HG03442 (cell line): ENCODE measurements around the gene INSL3.

Experiments used
- ATAC-seq: cut with Tn5 transposase; IDR thresholded peaks from one replicate; pipeline ENCODE4 v1.9.1; 2021; ENCODE audit warnings: mild to moderate bottlenecking, moderate library complexity; ENCODE audit not compliant: unreplicated experiment

INSL3 gene, protein sequence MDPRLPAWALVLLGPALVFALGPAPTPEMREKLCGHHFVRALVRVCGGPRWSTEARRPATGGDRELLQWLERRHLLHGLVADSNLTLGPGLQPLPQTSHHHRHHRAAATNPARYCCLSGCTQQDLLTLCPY

DNA sequence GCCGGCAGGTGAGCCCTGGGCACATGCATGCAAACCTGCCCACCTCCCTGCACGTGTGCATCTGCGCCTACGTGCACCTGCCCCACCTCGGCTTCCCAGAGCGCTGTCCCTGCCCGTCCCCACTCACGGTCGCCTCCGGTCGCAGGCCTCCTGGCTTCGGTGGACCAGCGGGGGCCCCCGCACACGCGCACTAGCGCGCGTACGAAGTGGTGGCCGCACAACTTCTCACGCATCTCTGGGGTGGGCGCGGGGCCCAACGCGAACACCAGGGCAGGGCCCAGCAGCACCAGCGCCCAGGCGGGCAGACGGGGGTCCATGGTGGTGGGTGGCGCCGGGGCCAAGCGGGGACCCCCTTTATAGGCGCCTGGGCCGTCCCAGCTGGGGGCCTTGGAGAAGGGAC is at the start of gene INSL3:
Gene INSL3, minus strand, starts transcription at position 330 of the 400 bp plus-strand sequence. Its CDS starts 13 bp downstream, at position 317.
- ATAC-seq: no peak

GRCh38 chr19:17869114-17869608 is 47.8 kb upstream of the INSL3 start:
- ATAC-seq: no peak

DNA sequence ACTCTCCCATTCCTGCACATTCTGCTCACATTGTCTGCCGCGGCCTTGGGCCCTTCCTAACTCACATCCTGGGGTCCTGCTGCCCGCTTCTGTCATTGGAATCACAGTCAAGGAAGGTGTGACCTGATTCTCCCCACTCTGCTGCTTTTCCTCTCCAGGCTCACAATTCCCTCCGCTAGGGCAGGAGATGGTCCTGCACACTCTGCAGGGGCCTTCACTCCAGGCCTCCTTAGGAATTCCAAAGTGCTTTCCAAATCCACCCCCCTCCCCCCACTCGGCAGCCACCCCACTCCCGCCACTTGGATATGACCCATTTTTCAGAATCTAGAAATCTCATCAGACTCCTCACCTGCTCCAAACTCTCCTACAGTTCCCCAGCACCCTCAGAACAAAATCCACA is 47.4 kb upstream of the INSL3 start:
- ATAC-seq: no peak

GRCh38 chr19:17866964-17867486 is 45.7 kb upstream of the INSL3 start:
- ATAC-seq: no peak

DNA sequence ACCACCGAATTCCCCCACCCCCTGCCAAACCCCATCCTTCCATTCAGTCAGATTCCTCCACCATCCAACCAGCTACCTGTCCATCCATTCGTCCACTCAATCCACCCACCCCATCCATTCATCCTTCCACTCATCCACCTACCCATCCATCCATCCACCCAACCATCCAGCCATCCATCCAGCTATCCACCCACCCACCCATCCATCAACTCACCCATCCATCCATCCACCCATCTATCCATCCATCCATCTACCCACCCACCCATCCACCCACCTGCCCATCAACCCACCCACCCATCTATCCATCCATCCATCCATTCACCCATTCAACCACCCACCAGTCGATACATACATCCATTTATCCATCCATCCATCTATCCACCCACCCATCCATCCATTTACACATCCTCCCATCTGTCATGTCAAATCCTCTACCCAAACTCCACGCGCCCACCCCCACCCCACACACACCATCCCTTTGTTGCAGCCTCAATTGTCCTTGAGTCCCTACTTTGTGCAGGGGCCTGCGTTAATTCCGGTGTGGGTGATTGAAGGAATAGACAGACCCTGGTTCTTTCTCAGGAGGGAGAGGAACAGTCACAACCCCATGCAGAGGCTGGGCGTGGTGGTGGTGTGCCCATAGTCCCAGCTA is 45.1 kb upstream of the INSL3 start:
- ATAC-seq: no peak

- ATAC-seq: no peak
Measured at GRCh38 chr19:17865364-17866311, 44.3 kb upstream of the INSL3 start.

GRCh38 chr19:17863520-17864182 is 42.3 kb upstream of the INSL3 start:
- ATAC-seq: no peak

- ATAC-seq: no peak
Measured at GRCh38 chr19:17862711-17863519, 41.6 kb upstream of the INSL3 start.

DNA sequence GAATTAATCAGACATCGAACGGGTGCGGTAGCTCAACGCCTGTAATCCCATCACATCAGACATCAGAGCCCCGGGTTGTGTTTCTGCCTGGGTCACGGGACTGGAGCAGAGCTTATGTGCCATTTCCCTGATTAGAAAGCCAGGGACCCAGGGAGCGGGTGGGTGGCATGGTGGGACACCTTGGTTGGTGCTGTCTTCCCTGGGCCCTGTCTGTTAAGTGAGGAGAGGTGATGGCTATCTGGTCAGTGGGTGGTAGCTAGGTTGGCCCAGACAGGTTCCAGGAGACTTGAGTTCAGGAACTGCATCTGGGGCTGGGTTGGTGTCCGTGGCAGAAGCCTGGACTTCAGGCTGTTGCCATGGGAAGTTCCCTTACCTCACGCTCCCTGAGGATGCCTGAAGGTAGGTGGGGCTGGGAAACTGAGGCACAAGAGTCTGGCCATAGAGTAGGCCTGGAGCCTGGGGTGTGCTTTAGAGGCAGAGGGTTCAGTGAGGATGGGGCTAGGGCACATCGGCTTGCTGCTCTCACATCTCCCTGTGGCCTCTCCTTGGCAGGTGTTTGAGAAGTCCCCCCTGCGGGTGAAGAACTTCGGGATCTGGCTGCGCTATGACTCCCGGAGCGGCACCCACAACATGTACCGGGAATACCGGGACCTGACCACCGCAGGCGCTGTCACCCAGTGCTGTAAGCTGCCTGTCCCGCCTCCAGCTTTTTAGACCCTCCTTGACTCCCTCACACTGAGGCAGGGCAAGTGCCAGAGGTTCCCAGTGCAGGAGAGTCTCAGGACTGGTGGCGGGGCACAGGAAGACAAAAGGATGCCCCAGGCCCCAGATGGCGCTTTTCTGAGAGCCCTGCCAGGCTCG is 40.5 kb upstream of the INSL3 start:
- ATAC-seq: no peak

GRCh38 chr19:17860993-17861360 is 39.7 kb upstream of the INSL3 start:
- ATAC-seq: no peak

GRCh38 chr19:17860331-17860992 is 39.1 kb upstream of the INSL3 start:
- ATAC-seq: no peak

GRCh38 chr19:17859533-17860330 is 38.4 kb upstream of the INSL3 start, which contains the start of gene RPL18A:
Gene RPL18A (plus strand): TSS chr19:17859910. CDS start chr19:17859957, 47 bp downstream.
- peak; percentile 92 for ATAC-seq

GRCh38 chr19:17855280-17856152 is 34.2 kb upstream of the INSL3 start:
- no peak for ATAC-seq

GRCh38 chr19:17854061-17854460 is 32.7 kb upstream of the INSL3 start:
- no peak for ATAC-seq

DNA sequence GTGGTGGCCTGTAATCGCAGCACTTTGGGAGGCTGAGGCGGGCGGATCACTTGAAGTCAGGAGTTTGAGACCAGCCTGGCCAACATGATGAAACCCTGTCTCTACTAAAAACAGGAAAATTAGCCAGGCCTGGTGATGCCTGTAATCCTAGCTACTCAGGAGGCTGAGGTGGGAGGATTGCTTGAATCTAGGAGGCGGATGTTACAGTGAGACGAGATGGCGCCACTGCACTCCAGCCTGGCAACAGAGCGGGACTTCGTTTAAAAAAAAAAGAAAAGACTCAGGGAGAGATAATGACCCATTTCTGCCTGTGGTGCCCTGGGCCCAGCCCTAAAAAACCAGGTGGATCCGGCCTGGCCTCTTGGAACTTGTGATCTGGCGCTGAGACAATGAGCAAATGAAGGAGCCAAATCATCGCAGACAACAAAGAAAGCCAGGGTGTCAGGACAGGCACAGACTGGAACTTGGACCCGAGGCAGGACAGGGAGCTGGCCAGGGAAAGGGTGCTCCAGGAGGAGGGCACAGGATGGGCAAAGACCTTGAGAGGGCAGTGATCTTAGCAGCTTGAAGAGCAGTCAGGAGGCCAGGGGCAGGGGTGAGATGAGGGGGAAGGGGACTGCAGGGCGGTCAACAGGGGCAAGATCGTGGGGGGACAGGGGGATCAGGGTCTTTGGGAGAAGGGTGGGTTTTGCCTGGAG is 27.4 kb upstream of the INSL3 start:
- no peak for ATAC-seq
